Measurements from ENCODE around the gene DCT.

- TF ChIP-seq EP300 (IDR thresholded peaks at IDR 0.05; ENCODE audit: borderline replicate concordance) (no peak), MAX (IDR thresholded peaks at IDR 0.05) (no peak), TAF1 (IDR thresholded peaks at IDR 0.05; ENCODE audit: low read depth) (no peak), TCF12 (IDR thresholded peaks at IDR 0.05; ENCODE audit: low read depth) (no peak), YY1 (IDR thresholded peaks at IDR 0.05; ENCODE audit: low read depth) (no peak), EGR1 (IDR thresholded peaks at IDR 0.05) (no peak), RAD21 (IDR thresholded peaks at IDR 0.05; ENCODE audit: low read depth) (no peak), CREB1 (IDR thresholded peaks at IDR 0.05; ENCODE audit: low read depth) (no peak), CEBPB (IDR thresholded peaks at IDR 0.05) (no peak), TEAD4 (IDR thresholded peaks at IDR 0.05) (no peak), REST (IDR thresholded peaks at IDR 0.05; ENCODE audit: low read depth) (no peak), FOXM1 (IDR thresholded peaks at IDR 0.05; ENCODE audit: borderline replicate concordance, low read depth) (no peak), USF1 (IDR thresholded peaks at IDR 0.05) (no peak)
Observed at GRCh38 chr13:94389604-94390351, 89.7 kb downstream of the DCT start.

Measured in Ishikawa (cell line).